Fibroblast of mammary gland (primary cell): Measurements from ENCODE around the gene TAAR9.

ENCODE experiments used
- DNase-seq: peaks from one replicate; pipeline ENCODE4 v3.0.0-alpha.2; 2010; ENCODE audit warnings: low read depth
- H3K4me3 ChIP-seq: 2 replicates; pipeline ENCODE4 v1.5.1; 2011; ENCODE audit warnings: low read depth, mild to moderate bottlenecking, low read length, moderate library complexity; ENCODE audit not compliant: control insufficient read depth
- TF ChIP-seq, protein P1 (sequence below): conservative IDR thresholded peaks from 2 replicates; pipeline ENCODE4 v1.5.1; 2011; ENCODE audit warnings: low read depth, low read length, inconsistent platforms; ENCODE audit not compliant: control insufficient read depth, insufficient read depth

The TAAR9 gene

DNA sequence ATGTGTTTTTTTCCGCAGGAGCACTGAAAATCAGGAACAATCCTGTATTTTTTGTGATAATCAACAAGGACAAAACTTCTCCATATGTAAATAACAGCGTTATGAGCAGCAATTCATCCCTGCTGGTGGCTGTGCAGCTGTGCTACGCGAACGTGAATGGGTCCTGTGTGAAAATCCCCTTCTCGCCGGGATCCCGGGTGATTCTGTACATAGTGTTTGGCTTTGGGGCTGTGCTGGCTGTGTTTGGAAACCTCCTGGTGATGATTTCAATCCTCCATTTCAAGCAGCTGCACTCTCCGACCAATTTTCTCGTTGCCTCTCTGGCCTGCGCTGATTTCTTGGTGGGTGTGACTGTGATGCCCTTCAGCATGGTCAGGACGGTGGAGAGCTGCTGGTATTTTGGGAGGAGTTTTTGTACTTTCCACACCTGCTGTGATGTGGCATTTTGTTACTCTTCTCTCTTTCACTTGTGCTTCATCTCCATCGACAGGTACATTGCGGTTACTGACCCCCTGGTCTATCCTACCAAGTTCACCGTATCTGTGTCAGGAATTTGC, 32.2 kb downstream of the TAAR9 start, which contains the start of gene TAAR6:
TAAR6 (plus strand) TSS at position 102 of the 557 bp plus-strand sequence; CDS start at position 102, 0 bp downstream.
- no peak within 1 kb of the TSS for H3K4me3 ChIP-seq
- no peak for DNase-seq
- TF ChIP-seq, protein P1, sequence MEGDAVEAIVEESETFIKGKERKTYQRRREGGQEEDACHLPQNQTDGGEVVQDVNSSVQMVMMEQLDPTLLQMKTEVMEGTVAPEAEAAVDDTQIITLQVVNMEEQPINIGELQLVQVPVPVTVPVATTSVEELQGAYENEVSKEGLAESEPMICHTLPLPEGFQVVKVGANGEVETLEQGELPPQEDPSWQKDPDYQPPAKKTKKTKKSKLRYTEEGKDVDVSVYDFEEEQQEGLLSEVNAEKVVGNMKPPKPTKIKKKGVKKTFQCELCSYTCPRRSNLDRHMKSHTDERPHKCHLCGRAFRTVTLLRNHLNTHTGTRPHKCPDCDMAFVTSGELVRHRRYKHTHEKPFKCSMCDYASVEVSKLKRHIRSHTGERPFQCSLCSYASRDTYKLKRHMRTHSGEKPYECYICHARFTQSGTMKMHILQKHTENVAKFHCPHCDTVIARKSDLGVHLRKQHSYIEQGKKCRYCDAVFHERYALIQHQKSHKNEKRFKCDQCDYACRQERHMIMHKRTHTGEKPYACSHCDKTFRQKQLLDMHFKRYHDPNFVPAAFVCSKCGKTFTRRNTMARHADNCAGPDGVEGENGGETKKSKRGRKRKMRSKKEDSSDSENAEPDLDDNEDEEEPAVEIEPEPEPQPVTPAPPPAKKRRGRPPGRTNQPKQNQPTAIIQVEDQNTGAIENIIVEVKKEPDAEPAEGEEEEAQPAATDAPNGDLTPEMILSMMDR = no peak

DNA sequence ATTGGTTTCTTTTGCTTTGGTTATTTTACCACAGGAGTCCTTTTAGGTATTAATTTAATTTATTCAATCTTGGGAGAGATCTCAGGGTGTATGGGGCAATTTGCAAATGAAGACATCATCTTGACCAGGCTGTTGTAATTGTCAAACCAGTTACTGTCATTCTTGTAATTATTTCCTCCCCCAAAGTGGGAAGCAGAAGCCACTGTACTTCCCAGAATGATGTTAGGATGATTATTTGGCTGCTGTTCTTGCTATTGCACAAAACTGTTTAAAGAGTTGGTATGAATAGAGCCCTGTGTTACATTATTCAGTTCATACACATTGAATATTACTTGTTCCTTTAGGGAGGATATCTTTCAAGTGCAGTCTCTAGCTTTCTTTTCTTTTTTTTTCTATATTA, 33.7 kb downstream of the TAAR9 start:
- DNase-seq = no peak
- TF ChIP-seq, protein P1 = no peak

DNA sequence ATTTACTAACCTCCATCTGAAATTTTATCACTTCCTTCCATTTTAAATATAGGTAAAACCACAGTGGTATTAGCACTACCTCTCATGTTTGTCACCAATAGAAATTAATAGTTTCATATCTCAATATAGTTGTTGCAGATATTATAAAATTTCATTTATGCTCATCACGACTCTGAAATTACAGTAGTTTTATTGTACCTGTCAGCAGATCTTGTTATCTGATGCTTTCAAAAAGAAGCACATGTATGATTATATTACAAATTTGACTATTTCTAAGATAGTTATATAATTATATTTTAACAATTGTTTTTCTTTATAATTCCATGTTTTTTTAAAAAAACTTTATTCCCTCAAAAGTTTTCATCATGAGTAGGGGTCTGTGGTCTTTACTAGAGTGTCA, 46.6 kb downstream of the TAAR9 start:
- H3K4me3 ChIP-seq = no peak overlapping the region

More for the DNA sequence above, 33.7 kb downstream of the TAAR9 start:
- no peak overlapping the region for H3K4me3 ChIP-seq

DNA sequence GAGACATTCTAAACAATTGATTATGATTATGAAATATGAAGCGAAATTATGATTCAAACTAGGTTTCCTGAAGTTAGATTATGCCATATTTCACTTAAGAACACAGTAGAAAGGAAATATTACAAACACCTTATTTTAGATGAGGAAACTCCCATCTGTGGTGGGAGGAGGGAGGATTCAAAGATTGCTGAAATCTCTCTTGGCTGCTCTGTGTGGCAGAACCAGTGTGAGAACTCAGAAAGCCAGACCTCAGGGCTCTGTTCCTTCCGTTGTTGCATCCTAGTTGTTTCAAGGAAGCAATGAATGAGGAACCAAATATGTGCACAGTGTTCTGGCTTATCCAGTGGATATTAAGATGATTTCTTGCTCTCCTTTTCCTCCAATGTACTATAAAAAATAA, 49.3 kb downstream of the TAAR9 start:
- TF ChIP-seq, protein P1 = no peak
- H3K4me3 ChIP-seq = no peak overlapping the region
- DNase-seq = no peak

More for the DNA sequence above, 46.6 kb downstream of the TAAR9 start:
- DNase-seq = no peak
- TF ChIP-seq, protein P1 = no peak
